Effector CD8-positive, alpha-beta T cell (primary cell): ENCODE measurements around the gene BABAM2.
"Not testable (repeated sequence)": the region's sequence is repeated elsewhere in the genome, so short reads cannot be mapped to it uniquely, and the experiment has no call there.

Source experiments
- DNase-seq: peaks from one replicate; lab custom pipeline; 2025; lab: John Stamatoyannopoulos, UW

Gene BABAM2

GRCh38 chr2:27946530-27947060, 56.1 kb downstream of the BABAM2 start:
- DNase-seq: no peak

GRCh38 chr2:27952070-27952469, 61.5 kb downstream of the BABAM2 start:
- no peak for DNase-seq

GRCh38 chr2:27953077-27953476, 62.5 kb downstream of the BABAM2 start:
- DNase-seq: no peak

GRCh38 chr2:27954221-27954673, 63.7 kb downstream of the BABAM2 start:
- DNase-seq: no peak

- DNase-seq: no peak
Observed at GRCh38 chr2:27954771-27955383, 64.3 kb downstream of the BABAM2 start.

- DNase-seq: no peak
Observed at GRCh38 chr2:27955384-27956161, 65.0 kb downstream of the BABAM2 start.

- DNase-seq: no peak
Observed at GRCh38 chr2:27956888-27957287, 66.4 kb downstream of the BABAM2 start.

GRCh38 chr2:27958711-27959378, 68.3 kb downstream of the BABAM2 start:
- DNase-seq: no peak

GRCh38 chr2:27959496-27959895, 69.0 kb downstream of the BABAM2 start:
- no peak for DNase-seq

- no peak for DNase-seq
Observed at GRCh38 chr2:27960237-27960912, 69.8 kb downstream of the BABAM2 start.

GRCh38 chr2:27962006-27962405, 71.5 kb downstream of the BABAM2 start:
- no peak for DNase-seq

- no peak for DNase-seq
Observed at GRCh38 chr2:27963472-27963871, 72.9 kb downstream of the BABAM2 start.

GRCh38 chr2:27964067-27964466, 73.5 kb downstream of the BABAM2 start:
- no peak for DNase-seq

- DNase-seq: no peak
Observed at GRCh38 chr2:27965841-27966240, 75.3 kb downstream of the BABAM2 start.

GRCh38 chr2:27966466-27966865, 75.9 kb downstream of the BABAM2 start:
- no peak for DNase-seq

GRCh38 chr2:27967076-27967475, 76.5 kb downstream of the BABAM2 start:
- DNase-seq: no peak

- DNase-seq: not testable (repeated sequence)
Observed at GRCh38 chr2:27968045-27968444, 77.5 kb downstream of the BABAM2 start.

- DNase-seq: not testable (repeated sequence)
Observed at GRCh38 chr2:27968957-27969356, 78.4 kb downstream of the BABAM2 start.

GRCh38 chr2:27972311-27972710, 81.8 kb downstream of the BABAM2 start:
- DNase-seq: no peak

- DNase-seq: no peak
Observed at GRCh38 chr2:27973592-27973991, 83.1 kb downstream of the BABAM2 start.

- DNase-seq: no peak
Observed at GRCh38 chr2:27976308-27976707, 85.8 kb downstream of the BABAM2 start.

GRCh38 chr2:27977731-27978312, 87.3 kb downstream of the BABAM2 start:
- no peak for DNase-seq
